A549 (cell line): ENCODE results near the gene GATA2. TPM values are rescaled to one million over a fixed set of nuclear protein-coding genes. Genes with fewer than 3 reads are reported as not detected.

Source experiments
- ATAC-seq, 2 experiments: fragments of 200-7000 bp in 1 of 2; fragments of >200 bp in 1 of 2; cut with Nextera tagmentation in 1 of 2; cut with Tn5 transposase in 1 of 2; 3 replicates each; pipeline versions ENCODE4 v1.8.0 to v1.9.1; 2018 to 2020; ENCODE audit warnings: mild to moderate bottlenecking in 1 of 2, moderate library complexity in 1 of 2
- CTCF ChIA-PET: fragments of 300-600 bp; sonication (Branson Sonifier 250); formaldehyde crosslinking; extraction: SDS; loops from one replicate; lab custom pipeline; 2021; ENCODE audit warnings: antibody characterized with exemption, inconsistent platforms; lab: Yijun Ruan, JAX
- POLR2A ChIA-PET: fragments of 350-600 bp; formaldehyde crosslinking; extraction: SDS; loops from one replicate; lab custom pipeline; 2021; ENCODE audit warnings: antibody characterized with exemption, inconsistent platforms; lab: Yijun Ruan, JAX
- DNase-seq, 2 experiments: peaks; one replicate each; pipeline versions ENCODE4 v3.0.0 to v3.0.0-alpha.2; 2011 to 2016; ENCODE audit warnings: low read depth in 1 of 2, low spot score in 1 of 2
- FAIRE-seq: peaks from 2 replicates; lab custom pipeline; 2011; peaks lifted over from hg19 to GRCh38; lab: Jason Lieb, UNC
- H3K27ac ChIP-seq, 2 experiments: fragments of >200 bp; sonication (Bioruptor Twin); formaldehyde crosslinking; 3 replicates each; pipeline ENCODE4 v1.5.1; 2016 to 2017
- H3K4me1 ChIP-seq: fragments of >200 bp; sonication (Bioruptor Twin); formaldehyde crosslinking; 3 replicates; pipeline ENCODE4 v1.6.1; 2016
- H3K4me2 ChIP-seq: fragments of >200 bp; sonication (Bioruptor Twin); formaldehyde crosslinking; 3 replicates; pipeline ENCODE4 v1.6.1; 2016
- H3K4me3 ChIP-seq: fragments of >200 bp; sonication (Bioruptor Twin); formaldehyde crosslinking; 3 replicates; pipeline ENCODE4 v1.5.1; 2016
- H3K9me3 ChIP-seq: fragments of >200 bp; sonication (Bioruptor Twin); formaldehyde crosslinking; 3 replicates; pipeline ENCODE4 v1.6.1; 2016
- ATOH8 ChIP-seq: fragments of 250-450 bp; sonication (Bioruptor Pico); IDR thresholded peaks from 2 replicates; pipeline ENCODE4 v1.5.0; 2020; ENCODE audit warnings: low read depth, mild to moderate bottlenecking, moderate library complexity
- BHLHE40 ChIP-seq: IDR thresholded peaks from 2 replicates; pipeline ENCODE4 v1.6.1; 2012; ENCODE audit warnings: low read depth, low read length, inconsistent platforms
- CBX2 ChIP-seq: fragments of 200-600 bp; sonication (generic); IDR thresholded peaks from 2 replicates; pipeline ENCODE4 v1.6.1; 2016; ENCODE audit warnings: low read depth, mild to moderate bottlenecking, borderline replicate concordance
- ESRRA ChIP-seq: fragments of 150-350 bp; IDR thresholded peaks from 2 replicates; pipeline ENCODE4 v1.6.1; 2014; ENCODE audit warnings: mild to moderate bottlenecking, low read length, borderline replicate concordance
- FOSB ChIP-seq: fragments of 250-450 bp; sonication (Bioruptor Pico); IDR thresholded peaks from 2 replicates; pipeline ENCODE4 v1.5.0; 2020; ENCODE audit warnings: mild to moderate bottlenecking, moderate library complexity
- FOXS1 ChIP-seq: fragments of 250-450 bp; sonication (Bioruptor Pico); IDR thresholded peaks from 2 replicates; pipeline ENCODE4 v1.5.0; 2020; ENCODE audit warnings: mild to moderate bottlenecking, moderate library complexity
- HDAC2 ChIP-seq: fragments of 200-600 bp; sonication (generic); IDR thresholded peaks from 2 replicates; pipeline ENCODE4 v1.6.1; 2016
- HEYL ChIP-seq: fragments of 250-450 bp; sonication (Bioruptor Pico); IDR thresholded peaks from 2 replicates; pipeline ENCODE4 v1.8.0; 2021; ENCODE audit warnings: mild to moderate bottlenecking, moderate library complexity
- HMGXB4 ChIP-seq: fragments of 250-450 bp; sonication (Bioruptor Pico); IDR thresholded peaks from 2 replicates; pipeline ENCODE4 v1.5.0; 2021; ENCODE audit warnings: mild to moderate bottlenecking, moderate library complexity, borderline replicate concordance
- KDM5A ChIP-seq: fragments of 200-600 bp; sonication (generic); IDR thresholded peaks from 2 replicates; pipeline ENCODE4 v1.6.1; 2016; ENCODE audit warnings: antibody characterized with exemption, mild to moderate bottlenecking
- MAFK ChIP-seq: fragments of 450-650 bp; IDR thresholded peaks from 2 replicates; pipeline ENCODE4 v1.6.1; 2014; ENCODE audit not compliant: partially characterized antibody
- MYC ChIP-seq: IDR thresholded peaks from 2 replicates; pipeline ENCODE4 v1.6.1; 2012; ENCODE audit warnings: mild to moderate bottlenecking, inconsistent platforms, low read length, improper control_type of control experiment, borderline replicate concordance
- NFE2L2 ChIP-seq: fragments of 150-350 bp; conservative IDR thresholded peaks from 2 replicates; pipeline ENCODE4 v1.6.1; 2014; ENCODE audit warnings: low read length
- NPAS2 ChIP-seq: fragments of 250-450 bp; sonication (Bioruptor Pico); IDR thresholded peaks from 2 replicates; pipeline ENCODE4 v1.8.0; 2022; ENCODE audit warnings: mild to moderate bottlenecking, moderate library complexity, borderline replicate concordance
- NR3C1 ChIP-seq: fragments of >200 bp; sonication (Bioruptor Twin); formaldehyde crosslinking; IDR thresholded peaks from 3 replicates; pipeline ENCODE4 v1.6.1; 2017
- POLR2AphosphoS2 ChIP-seq: conservative IDR thresholded peaks from 2 replicates; pipeline ENCODE4 v1.6.1; 2012; ENCODE audit warnings: low read length, improper control_type of control experiment, inconsistent platforms
- RAD21 ChIP-seq, 2 experiments: fragments of >200 bp in 1 of 2; sonication (Bioruptor Twin) in 1 of 2; formaldehyde crosslinking in 1 of 2; IDR thresholded peaks in 1 of 2; conservative IDR thresholded peaks in 1 of 2; 2 replicates in 1 of 2; 3 replicates in 1 of 2; pipeline ENCODE4 v1.6.1; 2012 to 2018; ENCODE audit warnings: inconsistent platforms in 1 of 2
- RCOR1 ChIP-seq: fragments of 150-350 bp; IDR thresholded peaks from 2 replicates; pipeline ENCODE4 v1.6.1; 2014; ENCODE audit warnings: antibody characterized with exemption, low read length, low read depth
- RFX5 ChIP-seq: fragments of 450-650 bp; IDR thresholded peaks from 2 replicates; pipeline ENCODE4 v1.7.1; 2014; ENCODE audit warnings: antibody characterized with exemption, mild to moderate bottlenecking, moderate library complexity
- RNF2 ChIP-seq: fragments of 200-600 bp; sonication (generic); IDR thresholded peaks from 2 replicates; pipeline ENCODE4 v1.6.1; 2016; ENCODE audit warnings: low read depth, mild to moderate bottlenecking, antibody characterized with exemption, moderate library complexity, borderline replicate concordance
- SMC3 ChIP-seq: fragments of >200 bp; sonication (Bioruptor Twin); formaldehyde crosslinking; IDR thresholded peaks from 3 replicates; pipeline ENCODE4 v1.6.1; 2018; ENCODE audit warnings: inconsistent platforms
- TFCP2L1 ChIP-seq: fragments of 250-450 bp; sonication (Bioruptor Pico); IDR thresholded peaks from 2 replicates; pipeline ENCODE4 v1.5.0; 2021; ENCODE audit warnings: mild to moderate bottlenecking
- TP53 ChIP-seq: fragments of 250-450 bp; sonication (Bioruptor Pico); IDR thresholded peaks from 2 replicates; pipeline ENCODE4 v1.5.0; 2021; ENCODE audit warnings: mild to moderate bottlenecking, moderate library complexity
- WGBS: methylation state at CpG from one replicate; pipeline ENCODE4 v1.1.6; 2017; ENCODE audit errors: missing lambda C conversion rate; 5-methylcytosine and 5-hydroxymethylcytosine counted together
- polyA plus RNA-seq, 4 experiments: library from polyadenylated mRNA; depleted of rRNA in 3 of 4; stranded (reverse); fragments of >200 nt; fragmentation: RNase III in 1 of 4; extraction: RNeasy Plus Mini Kit Qiagen cat#74134 plus additional on column Dnase treatment in 1 of 4; gene quantifications; 2 replicates in 3 of 4; 3 replicates in 1 of 4; pipeline ENCODE4 v1.2.3, GENCODE V29; 2011 to 2017

The GATA2 gene
- polyA plus RNA-seq, 2 of the 4 experiments (the other 2 are of a cell fraction), result 0.68 to 4.9 TPM

- Histone ChIP-seq H3K9me3 (no peaks in the 10 kb centered on the region), H3K27ac (peak overlapping the region; percentile 76 to 84; a peak in 5 of 6 replicates), H3K4me2 (peak overlapping the region; percentile 99), H3K4me1 (peaks cover 6% of the 10 kb centered on the region; the same call in 2 of the 3 replicates), H3K4me3 (peak overlapping the region; percentile 84)
- FAIRE-seq, result no peak
- ATAC-seq, result no peak
- 83% methylated on average over 39 of the region's 61 CpGs for WGBS
- ChIA-PET CTCF (interaction anchor here (0.8 to 6.1 kb wide), 3 partner anchors 9 to 64 kb away, joined by 3 to 27 read pairs (median 4); no protein-coding TSS in a partner anchor), POLR2A (interaction anchor here (0.7 kb wide), 1 partner anchor 58 kb away, joined by 3 read pairs; no protein-coding TSS in a partner anchor)
- TF ChIP-seq POLR2AphosphoS2, result no peak
- no peak for TF ChIP-seq HEYL
- TF ChIP-seq TFCP2L1 (CRISPR knock-in tag), result no peak
- TF ChIP-seq NR3C1, result no peak
- no peak for TF ChIP-seq RCOR1
- TF ChIP-seq SMC3, result no peak
- TF ChIP-seq FOSB (CRISPR knock-in tag), result no peak
- no peak for TF ChIP-seq TP53
- TF ChIP-seq FOXS1 (CRISPR knock-in tag), result no peak
- no peak for TF ChIP-seq RFX5
- no peak for TF ChIP-seq NPAS2
- no peak for TF ChIP-seq HMGXB4 (CRISPR knock-in tag)
- no peak for TF ChIP-seq RAD21 (conservative IDR thresholded peaks at IDR 0.05 in 1 of 2, IDR thresholded peaks at IDR 0.05 in 1 of 2)
- DNase-seq, result no peak
Observed at GRCh38 chr3:128489927-128490649, 2.9 kb downstream of the GATA2 start.

GRCh38 chr3:128489674-128489926 lies 3.4 kb downstream of the GATA2 start:
- TF ChIP-seq ESRRA, result no peak
- TF ChIP-seq RNF2, result no peak
- no peak for TF ChIP-seq MAFK
- TF ChIP-seq CBX2, result no peak
- no peak for TF ChIP-seq ATOH8 (CRISPR knock-in tag)
- no peak for TF ChIP-seq HDAC2
- TF ChIP-seq MYC, result no peak
- no peak for TF ChIP-seq NFE2L2
- no peak for TF ChIP-seq KDM5A
- TF ChIP-seq BHLHE40, result no peak
- TF ChIP-seq NR3C1, result no peak
- TF ChIP-seq, all 56 proteins: peak for 0
- H3K4me3 ChIP-seq, result peak overlapping the region; percentile 84
- CTCF ChIA-PET, result interaction anchor here (0.8 to 6.1 kb wide), 3 partner anchors 9 to 64 kb away, joined by 3 to 27 read pairs (median 4); no protein-coding TSS in a partner anchor
- WGBS, result 68% methylated on average over 21 of the region's 26 CpGs
- peaks cover 6% of the 10 kb centered on the region; the same call in 2 of the 3 replicates for H3K4me1 ChIP-seq
- peak overlapping the region; percentile 76 to 84 for H3K27ac ChIP-seq
- POLR2A ChIA-PET, result no interaction called here
- FAIRE-seq (no peak), DNase-seq (no peak), ATAC-seq (no peak)
- H3K9me3 ChIP-seq, result no peaks in the 10 kb centered on the region
- H3K4me2 ChIP-seq, result peak overlapping the region; percentile 99
